HG03378 (cell line): Measurements from ENCODE around the gene GDPD5.
"Not testable (repeated sequence)": the region's sequence is repeated elsewhere in the genome, so short reads cannot be mapped to it uniquely, and the experiment has no call there.

ENCODE experiments used
- ATAC-seq: cut with Tn5 transposase; IDR thresholded peaks from one replicate; pipeline ENCODE4 v1.9.1; 2021; ENCODE audit warnings: mild to moderate bottlenecking, moderate library complexity; ENCODE audit not compliant: unreplicated experiment

The GDPD5 gene

GRCh38 chr11:75431533-75432525, 93.9 kb downstream of the GDPD5 start:
- ATAC-seq: no peak

- ATAC-seq: no peak
Observed at GRCh38 chr11:75430714-75431532, 94.8 kb downstream of the GDPD5 start.

DNA sequence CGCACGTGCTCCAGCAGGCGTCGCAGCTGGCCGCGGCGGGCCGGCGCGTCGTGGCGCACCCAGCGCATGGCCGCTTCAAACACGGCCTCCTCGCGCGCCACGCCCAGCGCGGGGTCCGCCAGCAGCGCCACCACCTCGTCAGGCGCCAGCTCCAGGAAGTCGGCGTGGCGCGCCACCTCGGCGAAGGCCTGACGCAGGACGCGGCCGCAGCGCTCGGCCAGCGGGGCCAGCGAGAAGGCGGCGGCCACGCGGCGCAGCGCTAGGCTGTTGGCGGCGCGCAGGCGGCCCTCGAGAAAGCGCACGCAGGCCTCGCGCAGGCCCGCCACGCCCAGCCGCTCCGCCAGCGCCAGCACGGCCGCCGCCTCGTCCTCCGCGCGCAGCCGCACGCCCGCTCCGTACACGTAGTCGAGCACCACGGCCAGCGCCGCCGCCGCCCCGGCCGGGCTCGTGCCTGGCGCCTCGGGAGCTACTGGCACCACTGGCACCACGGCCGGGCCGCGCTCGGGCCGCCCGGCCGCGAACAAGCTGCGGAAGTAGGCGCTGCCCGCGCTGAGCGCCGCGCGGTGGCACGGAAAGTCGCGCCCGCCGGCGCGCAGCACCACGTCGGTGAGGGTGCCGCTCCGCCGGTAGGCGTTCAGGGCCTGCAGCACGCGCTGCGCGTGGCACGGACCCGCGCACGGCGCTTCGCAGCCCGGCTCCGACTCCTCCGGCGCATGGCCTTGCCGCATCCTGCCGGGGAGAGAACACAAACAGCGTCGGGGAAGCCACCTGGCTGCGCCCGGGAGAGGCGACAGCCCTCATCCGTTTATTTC, 95.6 kb downstream of the GDPD5 start:
- ATAC-seq: no peak

- no peak for ATAC-seq
Observed at GRCh38 chr11:75429641-75429901, 96.2 kb downstream of the GDPD5 start.

GRCh38 chr11:75428989-75429640, 96.6 kb downstream of the GDPD5 start:
- no peak for ATAC-seq

GRCh38 chr11:75428281-75428724, 97.4 kb downstream of the GDPD5 start:
- ATAC-seq: no peak

GRCh38 chr11:75427181-75427580, 98.6 kb downstream of the GDPD5 start:
- ATAC-seq: no peak

DNA sequence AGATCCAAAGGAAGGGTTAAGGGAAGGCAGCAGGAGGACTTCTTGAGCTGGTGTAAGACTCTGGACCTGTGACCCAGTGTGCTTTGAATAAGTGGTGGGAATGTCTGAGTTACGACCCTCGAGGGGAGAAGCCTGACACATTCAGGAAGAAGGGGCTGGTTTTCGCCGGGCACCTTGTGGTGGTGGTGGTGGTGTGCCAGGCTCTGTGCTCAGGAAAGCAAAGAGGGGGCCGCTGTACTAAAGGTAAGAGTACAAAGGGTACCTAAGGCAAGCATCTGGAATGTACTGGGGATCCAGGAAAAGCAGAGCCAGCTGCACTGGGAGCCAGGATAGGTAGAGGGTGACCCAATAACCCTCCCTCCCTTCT, 99.0 kb downstream of the GDPD5 start:
- ATAC-seq: no peak

DNA sequence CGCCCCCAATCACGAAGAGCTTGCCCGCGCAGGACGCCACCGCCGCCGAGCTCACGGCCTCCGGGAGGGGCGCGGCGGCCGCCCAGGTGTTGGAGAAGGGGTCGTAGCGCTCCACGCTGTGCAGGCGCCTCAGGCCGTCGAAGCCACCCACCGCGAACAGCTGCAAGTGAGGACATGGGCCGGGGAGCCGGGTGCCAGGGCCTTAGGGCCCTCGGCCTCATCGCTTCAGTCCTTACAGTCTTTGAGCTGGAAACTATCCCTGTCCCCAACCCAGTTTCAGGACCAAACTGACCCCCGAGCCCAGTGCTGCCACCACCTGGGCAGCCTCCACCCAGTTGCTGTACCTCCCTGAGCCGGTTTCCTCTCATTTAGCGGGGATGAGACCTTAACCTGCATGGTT, 100.3 kb downstream of the GDPD5 start:
- no peak for ATAC-seq

DNA sequence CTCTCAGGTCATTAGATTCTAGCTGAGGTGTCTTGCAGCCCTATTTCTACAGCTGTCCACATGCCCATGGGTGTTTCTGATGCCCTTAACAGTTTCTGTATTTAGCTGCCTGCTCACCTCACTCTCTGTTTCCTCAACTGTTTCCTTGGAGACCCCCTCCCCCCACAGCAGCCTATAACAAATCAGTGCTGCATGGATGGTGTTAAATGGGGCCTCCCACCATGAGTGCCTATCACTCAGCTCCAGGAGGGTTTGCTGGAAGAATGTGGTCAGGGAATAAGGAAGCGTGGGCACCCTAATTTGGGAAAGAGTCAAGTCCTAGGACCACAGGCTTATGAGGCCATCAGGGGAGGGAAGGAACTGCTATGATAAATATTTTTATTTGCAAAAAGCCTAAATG, 101.3 kb downstream of the GDPD5 start:
- no peak for ATAC-seq

DNA sequence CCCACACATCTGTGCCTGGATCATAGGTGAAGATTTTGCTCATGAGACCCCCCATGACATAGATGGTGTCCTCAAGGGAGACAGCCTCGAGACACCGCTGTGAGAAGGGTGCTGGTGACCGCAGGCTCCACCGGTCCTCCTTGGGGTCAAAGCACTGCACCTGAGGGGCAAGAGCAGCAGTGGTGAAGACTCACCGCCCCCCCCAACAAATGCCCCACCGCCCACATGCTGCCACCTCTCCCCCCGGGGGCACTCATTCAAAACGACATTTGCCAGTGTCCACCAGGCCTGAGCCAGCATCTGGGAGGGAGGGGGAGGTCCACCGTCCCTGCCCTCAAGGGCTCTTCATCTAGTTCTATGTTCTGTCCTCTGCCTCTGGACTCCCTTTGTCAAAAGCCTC, 102.0 kb downstream of the GDPD5 start:
- no peak for ATAC-seq

GRCh38 chr11:75422248-75423231, 103.2 kb downstream of the GDPD5 start:
- no peak for ATAC-seq

DNA sequence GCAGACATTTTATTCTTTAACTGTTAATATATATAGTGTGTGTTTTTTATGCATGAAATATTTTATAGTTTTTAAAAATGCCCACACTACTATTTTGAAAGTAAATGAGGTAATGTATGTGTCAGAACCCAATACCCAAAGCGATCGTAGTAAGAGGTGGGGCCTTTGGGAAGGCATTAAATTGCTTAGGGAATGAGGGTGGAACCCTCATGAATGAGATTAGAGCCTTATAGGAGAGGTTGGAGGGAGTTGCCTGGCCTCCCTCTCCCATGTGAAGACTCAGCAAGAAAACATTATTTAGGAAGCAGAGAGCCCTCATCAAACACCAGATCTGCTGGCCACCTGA, 103.9 kb downstream of the GDPD5 start:
- no peak for ATAC-seq

DNA sequence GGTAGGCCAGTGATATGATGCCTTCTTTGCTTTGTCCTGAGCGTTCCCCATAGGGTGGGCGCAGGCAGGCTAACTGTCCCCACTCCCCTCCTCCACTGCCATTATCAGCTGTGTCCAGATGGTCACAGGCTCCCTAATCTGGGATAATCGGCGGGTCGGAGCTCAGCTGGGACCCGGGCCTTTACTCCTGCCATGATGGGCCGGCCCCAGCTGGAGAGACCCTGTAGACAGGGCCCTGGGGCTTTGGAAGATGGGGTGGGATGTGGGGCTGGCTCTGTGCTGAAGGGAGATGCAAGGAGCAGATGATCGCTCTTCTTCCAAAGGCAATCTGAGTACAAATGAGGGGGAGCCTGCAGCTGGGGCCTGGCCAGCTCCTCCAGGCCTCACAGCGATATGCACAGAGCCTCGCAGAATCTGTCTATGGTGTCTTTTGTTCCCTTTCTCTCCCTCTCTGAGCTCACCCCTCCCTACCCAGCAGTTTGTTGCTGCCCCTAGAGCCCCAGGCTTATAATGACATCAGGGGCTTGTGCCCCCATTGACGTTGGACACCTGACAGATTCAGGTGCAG, 104.6 kb downstream of the GDPD5 start:
- no peak for ATAC-seq

GRCh38 chr11:75420224-75421034, 105.3 kb downstream of the GDPD5 start:
- ATAC-seq: no peak

GRCh38 chr11:75413864-75414263, 111.9 kb downstream of the GDPD5 start:
- no peak for ATAC-seq

DNA sequence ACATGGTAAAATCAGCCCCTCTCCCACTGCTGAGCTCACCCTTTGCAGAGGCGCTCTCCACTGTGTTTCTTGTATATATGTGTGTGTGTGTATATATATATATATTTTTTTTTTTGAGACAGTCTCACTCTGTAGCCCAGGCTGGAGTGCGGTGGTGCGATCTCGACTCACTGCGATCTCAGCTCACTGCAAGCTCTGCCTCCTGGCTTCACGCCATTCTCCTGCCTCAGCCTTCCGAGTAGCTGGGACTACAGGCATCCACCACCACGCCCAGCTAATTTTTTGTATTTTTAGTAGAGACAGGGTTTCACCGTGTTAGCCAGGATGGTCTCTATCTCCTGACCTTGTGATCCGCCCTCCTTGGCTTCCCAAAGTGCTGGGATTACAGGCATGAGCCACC, 112.6 kb downstream of the GDPD5 start:
- not testable (repeated sequence) for ATAC-seq

GRCh38 chr11:75409971-75410370, 115.8 kb downstream of the GDPD5 start:
- not testable (repeated sequence) for ATAC-seq

DNA sequence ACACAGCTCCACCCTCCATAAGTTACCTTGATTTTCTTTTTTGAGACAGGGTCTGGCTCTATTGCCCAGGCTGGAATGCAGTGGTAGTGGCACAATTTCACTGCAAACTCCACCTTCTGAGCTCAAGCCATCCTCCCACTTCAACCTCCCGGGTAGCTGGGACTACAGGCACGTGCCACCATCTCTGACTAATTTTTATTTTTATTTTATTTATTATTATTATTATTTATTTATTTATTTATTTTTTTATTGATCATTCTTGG, 116.9 kb downstream of the GDPD5 start:
- ATAC-seq: no peak
